Fibroblast of lung (primary cell): Measurements from ENCODE around the gene ACP4. TPM values are rescaled to one million over a fixed set of nuclear protein-coding genes. Genes with fewer than 3 reads are reported as not detected.

Source experiments
- DNase-seq, 2 donors: peaks; one replicate each; pipeline versions ENCODE4 v3.0.0 to v3.0.0-alpha.2; 2010; ENCODE audit warnings: low read depth in 2 of 2
- H2AFZ ChIP-seq: 2 replicates; pipeline ENCODE4 v1.5.1; 2012; ENCODE audit warnings: low read length, control low read depth, inconsistent platforms
- H3K27ac ChIP-seq: 2 replicates; pipeline ENCODE4 v1.5.1; 2011; ENCODE audit warnings: low read length, control low read depth; ENCODE audit not compliant: insufficient read depth
- H3K27me3 ChIP-seq: 2 replicates; pipeline ENCODE4 v1.5.1; 2011; ENCODE audit warnings: mild to moderate bottlenecking, low read length; ENCODE audit not compliant: control insufficient read depth, insufficient read depth
- H3K36me3 ChIP-seq: 2 replicates; pipeline ENCODE4 v1.5.1; 2011; ENCODE audit warnings: low read length; ENCODE audit not compliant: control insufficient read depth, insufficient read depth
- H3K4me1 ChIP-seq: 2 replicates; pipeline ENCODE4 v1.5.1; 2011; ENCODE audit warnings: low read length; ENCODE audit not compliant: control insufficient read depth, insufficient read depth; ENCODE audit errors: extremely low read depth
- H3K4me2 ChIP-seq: 2 replicates; pipeline ENCODE4 v1.5.1; 2011; ENCODE audit warnings: low read length, control low read depth; ENCODE audit not compliant: insufficient read depth; ENCODE audit errors: extremely low read depth
- H3K4me3 ChIP-seq, 4 experiments: fragments of 200-600 bp in 1 of 4; sonication (generic) in 1 of 4; replicated peaks in 1 of 4; 2 replicates each; pipeline ENCODE4 v1.5.1; 2011 to 2016; ENCODE audit warnings: low read length in 4 of 4, low read depth in 3 of 4, mild to moderate bottlenecking in 3 of 4, control low read depth in 2 of 4, inconsistent platforms in 1 of 4, mixed read lengths in 1 of 4; ENCODE audit not compliant: insufficient read depth in 1 of 4; ENCODE audit errors: control extremely low read depth in 1 of 4
- H3K79me2 ChIP-seq: 2 replicates; pipeline ENCODE4 v1.5.1; 2012; ENCODE audit warnings: mild to moderate bottlenecking, low read length, inconsistent platforms; ENCODE audit not compliant: control insufficient read depth, insufficient read depth
- H3K9ac ChIP-seq: 2 replicates; pipeline ENCODE4 v1.5.1; 2011; ENCODE audit warnings: mild to moderate bottlenecking, low read length, control low read depth; ENCODE audit not compliant: insufficient read depth
- H3K9me3 ChIP-seq: 2 replicates; pipeline ENCODE4 v1.5.1; 2012; ENCODE audit warnings: low read depth, low read length; ENCODE audit not compliant: control insufficient read depth, insufficient read depth
- H4K20me1 ChIP-seq: 2 replicates; pipeline ENCODE4 v1.5.1; 2011; ENCODE audit warnings: low read length; ENCODE audit not compliant: control insufficient read depth, insufficient read depth; ENCODE audit errors: extremely low read depth
- EZH2 ChIP-seq: IDR thresholded peaks from 2 replicates; pipeline ENCODE4 v1.5.1; 2012; ENCODE audit warnings: low read length, control low read depth, mild to moderate bottlenecking; ENCODE audit errors: missing control alignments
- polyA plus RNA-seq, 2 donors: library from polyadenylated mRNA; depleted of rRNA in 1 of 2; stranded (reverse) in 1 of 2; unstranded in 1 of 2; fragments of >200 nt; gene quantifications; 2 replicates each; pipeline ENCODE4 v1.2.1, GENCODE V29; 2011 to 2012; ENCODE audit warnings: missing spikeins in 1 of 2
- total RNA-seq: library from RNA; depleted of rRNA; stranded (reverse); fragments of >200 nt; gene quantifications from 2 replicates; pipeline ENCODE4 v1.2.1, GENCODE V29; 2014
- TF ChIP-seq, protein P1 (sequence below), 2 donors: IDR thresholded peaks in 1 of 2; conservative IDR thresholded peaks in 1 of 2; 1 replicate in 1 of 2; 2 replicates in 1 of 2; pipeline ENCODE4 v1.5.1; 2011 to 2012; ENCODE audit warnings: low read length in 2 of 2, control low read depth in 1 of 2, inconsistent platforms in 1 of 2, low read depth in 1 of 2, mild to moderate bottlenecking in 1 of 2

ACP4 gene
- total and polyA plus RNA-seq, 2 donors (not counting 1 experiment from before 2014, with no cell fraction given) = not detected

DNA sequence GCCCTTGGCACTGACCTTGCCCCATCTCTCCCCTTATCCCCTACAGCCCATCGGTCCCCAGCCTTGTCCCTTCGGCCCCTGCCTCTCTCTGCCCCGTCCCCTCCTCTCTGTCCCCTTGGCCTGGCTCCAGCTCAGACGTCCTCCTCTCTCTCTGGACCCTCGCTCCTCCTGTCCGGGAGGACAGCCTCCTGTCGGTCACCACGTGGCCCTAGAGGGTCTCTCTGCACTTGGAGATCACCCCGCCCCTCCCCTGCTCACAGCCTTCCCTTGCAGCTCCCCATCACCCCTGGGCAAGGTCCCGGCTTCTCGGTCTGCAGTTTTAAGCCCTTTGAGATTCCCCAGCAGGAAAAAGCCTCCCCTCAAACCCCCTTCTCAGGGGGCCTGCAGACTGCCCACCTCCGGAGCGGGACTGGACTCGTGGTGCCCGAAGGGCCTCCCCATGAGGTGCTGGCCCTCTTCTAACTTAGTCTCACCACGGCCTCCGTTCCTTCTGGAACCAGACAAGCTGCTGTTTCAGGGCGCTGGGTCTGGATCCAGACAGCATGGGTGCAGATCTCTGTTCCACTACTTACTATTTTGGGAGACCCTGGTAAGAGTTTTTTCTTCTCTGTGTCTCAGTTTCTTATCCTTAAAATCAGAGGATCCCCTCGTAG, 46.5 kb downstream of the ACP4 start:
- no peak overlapping the region for H3K4me3 ChIP-seq
- H3K79me2 ChIP-seq = no peaks in the 10 kb centered on the region
- no peaks in the 10 kb centered on the region for H3K36me3 ChIP-seq
- TF ChIP-seq, protein P1, sequence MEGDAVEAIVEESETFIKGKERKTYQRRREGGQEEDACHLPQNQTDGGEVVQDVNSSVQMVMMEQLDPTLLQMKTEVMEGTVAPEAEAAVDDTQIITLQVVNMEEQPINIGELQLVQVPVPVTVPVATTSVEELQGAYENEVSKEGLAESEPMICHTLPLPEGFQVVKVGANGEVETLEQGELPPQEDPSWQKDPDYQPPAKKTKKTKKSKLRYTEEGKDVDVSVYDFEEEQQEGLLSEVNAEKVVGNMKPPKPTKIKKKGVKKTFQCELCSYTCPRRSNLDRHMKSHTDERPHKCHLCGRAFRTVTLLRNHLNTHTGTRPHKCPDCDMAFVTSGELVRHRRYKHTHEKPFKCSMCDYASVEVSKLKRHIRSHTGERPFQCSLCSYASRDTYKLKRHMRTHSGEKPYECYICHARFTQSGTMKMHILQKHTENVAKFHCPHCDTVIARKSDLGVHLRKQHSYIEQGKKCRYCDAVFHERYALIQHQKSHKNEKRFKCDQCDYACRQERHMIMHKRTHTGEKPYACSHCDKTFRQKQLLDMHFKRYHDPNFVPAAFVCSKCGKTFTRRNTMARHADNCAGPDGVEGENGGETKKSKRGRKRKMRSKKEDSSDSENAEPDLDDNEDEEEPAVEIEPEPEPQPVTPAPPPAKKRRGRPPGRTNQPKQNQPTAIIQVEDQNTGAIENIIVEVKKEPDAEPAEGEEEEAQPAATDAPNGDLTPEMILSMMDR (conservative IDR thresholded peaks at IDR 0.05 in 1 of 2, IDR thresholded peaks at IDR 0.05 in 1 of 2; ENCODE audit: low read depth in 1 of 2, low read length in 2 of 2) = no peak
- TF ChIP-seq EZH2 = no peak
- no peak overlapping the region for H2AFZ ChIP-seq
- DNase-seq = no peak
- H3K9me3 ChIP-seq = no peaks in the 10 kb centered on the region
- no peaks in the 10 kb centered on the region for H3K27me3 ChIP-seq
- H4K20me1 ChIP-seq = no peaks in the 10 kb centered on the region
- no peaks in the 10 kb centered on the region for H3K4me1 ChIP-seq
- peak overlapping the region; percentile 76 for H3K4me2 ChIP-seq
- no peak overlapping the region for H3K9ac ChIP-seq
- no peak overlapping the region for H3K27ac ChIP-seq

GRCh38 chr19:50837300-50837699, 47.1 kb downstream of the ACP4 start:
- no peaks in the 10 kb centered on the region for H3K27me3 ChIP-seq
- H3K9ac ChIP-seq = no peak overlapping the region
- no peaks in the 10 kb centered on the region for H4K20me1 ChIP-seq
- H3K36me3 ChIP-seq = no peaks in the 10 kb centered on the region
- no peak for DNase-seq
- H3K4me2 ChIP-seq = no peak overlapping the region
- H3K4me3 ChIP-seq = no peak overlapping the region
- TF ChIP-seq, protein P1 (conservative IDR thresholded peaks at IDR 0.05 in 1 of 2, IDR thresholded peaks at IDR 0.05 in 1 of 2; ENCODE audit: low read depth in 1 of 2, low read length in 2 of 2) = no peak
- no peak for TF ChIP-seq EZH2
- H3K4me1 ChIP-seq = no peaks in the 10 kb centered on the region
- no peak overlapping the region for H2AFZ ChIP-seq
- H3K79me2 ChIP-seq = no peaks in the 10 kb centered on the region
- no peaks in the 10 kb centered on the region for H3K9me3 ChIP-seq
- H3K27ac ChIP-seq = no peak overlapping the region

DNA sequence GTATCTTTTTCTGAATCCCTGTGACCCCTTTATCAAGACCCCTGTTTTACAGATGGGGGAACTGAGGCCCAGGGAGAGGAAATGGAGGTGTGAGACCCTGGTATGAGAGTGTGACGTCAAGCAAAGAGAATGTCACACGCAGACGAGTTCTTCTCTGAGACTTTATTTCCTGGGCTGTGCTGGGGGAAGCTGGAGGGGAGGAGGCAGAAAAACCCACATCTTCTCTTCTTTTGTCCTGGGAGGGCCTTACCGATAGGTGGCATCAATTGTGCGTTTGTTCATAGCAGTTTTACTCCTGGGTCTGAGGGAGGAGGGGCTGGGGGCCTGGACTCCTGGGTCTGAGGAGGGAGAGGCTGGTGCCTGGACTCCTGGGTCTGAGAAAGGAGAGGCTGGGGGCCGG, 48.0 kb downstream of the ACP4 start:
- no peaks in the 10 kb centered on the region for H3K9me3 ChIP-seq
- no peaks in the 10 kb centered on the region for H3K4me1 ChIP-seq
- H3K27ac ChIP-seq = no peak overlapping the region
- no peak overlapping the region for H3K4me2 ChIP-seq
- DNase-seq = no peak
- no peaks in the 10 kb centered on the region for H4K20me1 ChIP-seq
- no peak overlapping the region for H2AFZ ChIP-seq
- no peak for TF ChIP-seq EZH2
- TF ChIP-seq, protein P1 (conservative IDR thresholded peaks at IDR 0.05 in 1 of 2, IDR thresholded peaks at IDR 0.05 in 1 of 2; ENCODE audit: low read depth in 1 of 2, low read length in 2 of 2) = no peak
- no peak overlapping the region for H3K9ac ChIP-seq
- no peak overlapping the region for H3K4me3 ChIP-seq
- H3K36me3 ChIP-seq = no peaks in the 10 kb centered on the region
- H3K27me3 ChIP-seq = no peaks in the 10 kb centered on the region
- H3K79me2 ChIP-seq = no peaks in the 10 kb centered on the region
